Mesenchymal stem cell (in vitro differentiated cells and primary cell): ENCODE measurements around the gene ACP4.

Experiments
- DNase-seq: peaks from one replicate; pipeline ENCODE4 v3.0.0-alpha.2; 2013
- H2AFZ ChIP-seq: one replicate; pipeline ENCODE4 v1.6.1; 2013; ENCODE audit warnings: low read depth, mild to moderate bottlenecking, control low read depth, inconsistent platforms, low read length, moderate library complexity
- H2AK5ac ChIP-seq: 2 replicates; pipeline ENCODE4 v1.6.1; 2013; ENCODE audit warnings: low read length, moderate library complexity, mild to moderate bottlenecking, inconsistent platforms; ENCODE audit not compliant: severe bottlenecking
- H2BK120ac ChIP-seq: one replicate; pipeline ENCODE4 v1.6.1; 2013; ENCODE audit warnings: low read depth, mild to moderate bottlenecking, inconsistent platforms, low read length, moderate library complexity
- H2BK12ac ChIP-seq, 2 experiments: one replicate each; pipeline ENCODE4 v1.6.1; 2013; ENCODE audit warnings: inconsistent platforms in 2 of 2, low read length in 2 of 2, mild to moderate bottlenecking in 2 of 2, moderate library complexity in 2 of 2, control low read depth in 1 of 2
- H2BK15ac ChIP-seq: one replicate; pipeline ENCODE4 v1.6.1; 2013; ENCODE audit warnings: mild to moderate bottlenecking, low read depth, inconsistent platforms; ENCODE audit not compliant: poor library complexity, severe bottlenecking
- H2BK5ac ChIP-seq: 2 replicates; pipeline ENCODE4 v1.6.1; 2013; ENCODE audit warnings: low read depth, mild to moderate bottlenecking, low read length, control low read depth, inconsistent platforms; ENCODE audit not compliant: poor library complexity, severe bottlenecking
- H3K14ac ChIP-seq, 2 experiments: one replicate each; pipeline ENCODE4 v1.6.1; 2013; ENCODE audit warnings: inconsistent platforms in 2 of 2, low read length in 2 of 2, control low read depth in 1 of 2, mild to moderate bottlenecking in 1 of 2, moderate library complexity in 1 of 2
- H3K18ac ChIP-seq, 2 experiments: one replicate each; pipeline ENCODE4 v1.6.1; 2013; ENCODE audit warnings: inconsistent platforms in 2 of 2, low read length in 2 of 2, control low read depth in 1 of 2, low read depth in 1 of 2, mild to moderate bottlenecking in 1 of 2
- H3K23ac ChIP-seq, 2 experiments: one replicate each; pipeline ENCODE4 v1.6.1; 2013; ENCODE audit warnings: inconsistent platforms in 2 of 2, low read length in 2 of 2, mild to moderate bottlenecking in 2 of 2, moderate library complexity in 2 of 2, control low read depth in 1 of 2
- H3K27ac ChIP-seq: 2 replicates; pipeline ENCODE4 v1.5.1; 2013; ENCODE audit warnings: mild to moderate bottlenecking, moderate library complexity, low read length, control low read depth, inconsistent platforms; ENCODE audit not compliant: poor library complexity, severe bottlenecking
- H3K27me3 ChIP-seq, 2 experiments: 2 replicates each; pipeline versions ENCODE4 v1.6.1 to v1.7.0; 2013; ENCODE audit warnings: low read length in 2 of 2, mild to moderate bottlenecking in 2 of 2, moderate library complexity in 2 of 2, control low read depth in 1 of 2, inconsistent platforms in 1 of 2; ENCODE audit not compliant: control insufficient read depth in 1 of 2, insufficient read depth in 1 of 2
- H3K36me3 ChIP-seq, 2 experiments: 2 replicates each; pipeline versions ENCODE4 v1.6.1 to v1.7.0; 2013; ENCODE audit warnings: low read length in 2 of 2, control low read depth in 1 of 2, inconsistent platforms in 1 of 2, low read depth in 1 of 2, mild to moderate bottlenecking in 1 of 2; ENCODE audit not compliant: insufficient read depth in 2 of 2, control insufficient read depth in 1 of 2
- H3K4ac ChIP-seq, 2 experiments: one replicate each; pipeline ENCODE4 v1.6.1; 2013; ENCODE audit warnings: inconsistent platforms in 2 of 2, low read length in 2 of 2, mild to moderate bottlenecking in 2 of 2, moderate library complexity in 2 of 2, control low read depth in 1 of 2, low read depth in 1 of 2
- H3K4me1 ChIP-seq: 2 replicates; pipeline ENCODE4 v1.6.1; 2013; ENCODE audit warnings: low read depth, low read length, control low read depth; ENCODE audit not compliant: control insufficient read depth, insufficient read depth
- H3K4me2 ChIP-seq: 2 replicates; pipeline ENCODE4 v1.6.1; 2013; ENCODE audit warnings: low read length, mild to moderate bottlenecking, inconsistent platforms; ENCODE audit not compliant: poor library complexity, severe bottlenecking
- H3K4me3 ChIP-seq, 2 experiments: 2 replicates each; pipeline versions ENCODE4 v1.5.1 to v1.7.0; 2013; ENCODE audit warnings: low read length in 2 of 2, mild to moderate bottlenecking in 2 of 2, control low read depth in 1 of 2, low read depth in 1 of 2; ENCODE audit not compliant: insufficient read depth in 1 of 2
- H3K79me1 ChIP-seq: replicated peaks from 2 replicates; pipeline ENCODE4 v1.6.1; 2013; ENCODE audit warnings: mild to moderate bottlenecking, control low read depth, low read length, inconsistent platforms; ENCODE audit not compliant: poor library complexity, severe bottlenecking
- H3K9ac ChIP-seq: 2 replicates; pipeline ENCODE4 v1.7.0; 2013; ENCODE audit warnings: mild to moderate bottlenecking, low read length, moderate library complexity
- H3K9me3 ChIP-seq: 2 replicates; pipeline ENCODE4 v1.7.0; 2013; ENCODE audit warnings: mild to moderate bottlenecking, low read length; ENCODE audit not compliant: control insufficient read depth
- H4K8ac ChIP-seq: one replicate; pipeline ENCODE4 v1.6.1; 2013; ENCODE audit warnings: inconsistent platforms, mild to moderate bottlenecking, low read length, moderate library complexity
- H4K91ac ChIP-seq: one replicate; pipeline ENCODE4 v1.6.1; 2013; ENCODE audit warnings: mild to moderate bottlenecking, low read length, inconsistent platforms
- WGBS: methylation state at CpG from one replicate; pipeline ENCODE4 v1.1.7; 2013; ENCODE audit warnings: mixed read lengths; 5-methylcytosine and 5-hydroxymethylcytosine counted together

The ACP4 gene

GRCh38 chr19:50794074-50794875, 4.1 kb downstream of the ACP4 start:
- Histone ChIP-seq H3K36me3 (peaks cover 26 to 46% of the 10 kb centered on the region in 2 experiments), H4K8ac (peak overlapping the region; percentile 40), H3K27me3 (no peaks in the 10 kb centered on the region), H3K9ac (no peak overlapping the region), H3K18ac (no peak overlapping the region), H4K91ac (no peak overlapping the region), H2BK5ac (no peak overlapping the region), H2BK120ac (no peak overlapping the region), H3K4me3 (no peak overlapping the region), H3K9me3 (no peaks in the 10 kb centered on the region), H3K14ac (no peak overlapping the region), H3K4ac (no peak overlapping the region), H2BK15ac (no peak overlapping the region), H3K4me1 (peaks cover 12% of the 10 kb centered on the region), H2AFZ (no peak overlapping the region), H2AK5ac (no peak overlapping the region), H2BK12ac (no peak overlapping the region), H3K23ac (no peak overlapping the region), H3K27ac (no peak overlapping the region), H3K4me2 (no peak overlapping the region), H3K79me1 (peaks cover 25% of the 10 kb centered on the region)
- DNase-seq = no peak
- 48% methylated on average over 14 of the region's 16 CpGs for WGBS

GRCh38 chr19:50794876-50795663, 4.9 kb downstream of the ACP4 start:
- no peak overlapping the region for H3K4me2 ChIP-seq
- no peak overlapping the region for H3K14ac ChIP-seq
- peaks cover 29% of the 10 kb centered on the region for H3K79me1 ChIP-seq
- no peak overlapping the region for H2BK12ac ChIP-seq
- no peak overlapping the region for H2BK15ac ChIP-seq
- no peak overlapping the region for H3K4me3 ChIP-seq
- peak overlapping the region; percentile 45 for H4K8ac ChIP-seq
- peaks cover 31 to 54% of the 10 kb centered on the region in 2 experiments for H3K36me3 ChIP-seq
- no peak overlapping the region for H2BK5ac ChIP-seq
- no peak overlapping the region for H3K27ac ChIP-seq
- DNase-seq = no peak
- H3K18ac ChIP-seq = no peak overlapping the region
- H2BK120ac ChIP-seq = no peak overlapping the region
- H3K27me3 ChIP-seq = no peaks in the 10 kb centered on the region
- no peak overlapping the region for H3K23ac ChIP-seq
- no peak overlapping the region for H3K9ac ChIP-seq
- no peaks in the 10 kb centered on the region for H3K9me3 ChIP-seq
- no peak overlapping the region for H2AFZ ChIP-seq
- H3K4ac ChIP-seq = peak overlapping the region in 1 of 2 experiments; percentile 7
- H3K4me1 ChIP-seq = peaks cover 12% of the 10 kb centered on the region
- 68% methylated on average over 16 of the region's 18 CpGs for WGBS
- H4K91ac ChIP-seq = peak overlapping the region; percentile 28
- no peak overlapping the region for H2AK5ac ChIP-seq

- no peaks in the 10 kb centered on the region for H3K27me3 ChIP-seq
- no peak overlapping the region for H2BK5ac ChIP-seq
- H3K79me1 ChIP-seq = peaks cover 31% of the 10 kb centered on the region
- no peak overlapping the region for H2BK15ac ChIP-seq
- H2BK120ac ChIP-seq = no peak overlapping the region
- H3K36me3 ChIP-seq = peaks cover 31 to 58% of the 10 kb centered on the region in 2 experiments
- H3K27ac ChIP-seq = no peak overlapping the region
- no peak overlapping the region for H3K4me2 ChIP-seq
- H3K4ac ChIP-seq = no peak overlapping the region
- no peak overlapping the region for H3K18ac ChIP-seq
- H3K4me3 ChIP-seq = no peak overlapping the region
- no peaks in the 10 kb centered on the region for H3K9me3 ChIP-seq
- WGBS = 88% methylated on average over 4 of the region's 4 CpGs
- H3K14ac ChIP-seq = no peak overlapping the region
- no peak overlapping the region for H3K23ac ChIP-seq
- no peak for DNase-seq
- no peak overlapping the region for H4K8ac ChIP-seq
- no peak overlapping the region for H4K91ac ChIP-seq
- H2BK12ac ChIP-seq = no peak overlapping the region
- H3K4me1 ChIP-seq = peaks cover 12% of the 10 kb centered on the region
- H3K9ac ChIP-seq = no peak overlapping the region
- no peak overlapping the region for H2AFZ ChIP-seq
- H2AK5ac ChIP-seq = no peak overlapping the region
These were observed 5.5 kb downstream of the ACP4 start for GRCh38 chr19:50795664-50796073.

GRCh38 chr19:50796128-50796633, 6.0 kb downstream of the ACP4 start:
- no peak overlapping the region for H4K91ac ChIP-seq
- no peak overlapping the region for H2BK12ac ChIP-seq
- no peak overlapping the region for H3K18ac ChIP-seq
- H3K9ac ChIP-seq = no peak overlapping the region
- no peak overlapping the region for H3K23ac ChIP-seq
- H3K14ac ChIP-seq = no peak overlapping the region
- H2AFZ ChIP-seq = no peak overlapping the region
- H3K4me2 ChIP-seq = no peak overlapping the region
- 79% methylated on average over 6 of the region's 9 CpGs for WGBS
- H3K4ac ChIP-seq = no peak overlapping the region
- H3K79me1 ChIP-seq = peaks cover 31% of the 10 kb centered on the region
- no peak overlapping the region for H3K4me3 ChIP-seq
- H3K4me1 ChIP-seq = peaks cover 12% of the 10 kb centered on the region
- H2BK5ac ChIP-seq = no peak overlapping the region
- H3K36me3 ChIP-seq = peaks cover 37 to 60% of the 10 kb centered on the region in 2 experiments
- H3K9me3 ChIP-seq = no peaks in the 10 kb centered on the region
- no peak for DNase-seq
- no peak overlapping the region for H3K27ac ChIP-seq
- H2AK5ac ChIP-seq = no peak overlapping the region
- no peak overlapping the region for H2BK15ac ChIP-seq
- H4K8ac ChIP-seq = no peak overlapping the region
- H3K27me3 ChIP-seq = no peaks in the 10 kb centered on the region
- H2BK120ac ChIP-seq = no peak overlapping the region
